ENCODE measurements around the gene ASB3.

DNA sequence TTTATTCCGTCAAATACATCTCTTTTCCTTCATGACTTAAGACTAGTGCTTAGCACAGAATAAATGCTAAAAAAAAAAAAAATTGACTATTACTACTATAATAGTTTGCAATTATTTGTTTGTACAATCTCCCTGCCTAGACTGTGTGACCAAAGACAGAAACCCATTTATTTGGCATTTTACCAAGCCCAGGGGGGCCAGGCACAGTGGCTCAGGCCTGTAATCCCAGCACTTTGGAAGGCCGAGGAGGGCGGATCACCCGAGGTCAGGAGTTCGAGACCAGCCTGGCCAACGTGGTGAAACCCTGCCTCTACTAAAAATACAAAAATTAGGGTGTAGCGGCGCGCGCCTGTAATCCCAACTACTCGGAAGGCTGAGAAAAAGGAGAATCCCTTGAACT, 1.4 kb downstream of the ASB3 start:
- TF ChIP-seq POLR2AphosphoS5 (IDR thresholded peaks at IDR 0.05) (no peak), TAF1 (IDR thresholded peaks at IDR 0.05; ENCODE audit: low read depth) (no peak), RAD21 (conservative IDR thresholded peaks at IDR 0.05) (no peak), EZH2 (IDR thresholded peaks at IDR 0.05; ENCODE audit: borderline replicate concordance, insufficient read depth, low read length, poor library complexity, severe bottlenecking) (no peak), EP300 (conservative IDR thresholded peaks at IDR 0.05; ENCODE audit: poor library complexity, severe bottlenecking) (no peak), SMC3 (conservative IDR thresholded peaks at IDR 0.05; ENCODE audit: poor library complexity) (no peak), MXI1 (conservative IDR thresholded peaks at IDR 0.05; ENCODE audit: poor library complexity, severe bottlenecking) (no peak)
- TF ChIP-seq, protein P1, sequence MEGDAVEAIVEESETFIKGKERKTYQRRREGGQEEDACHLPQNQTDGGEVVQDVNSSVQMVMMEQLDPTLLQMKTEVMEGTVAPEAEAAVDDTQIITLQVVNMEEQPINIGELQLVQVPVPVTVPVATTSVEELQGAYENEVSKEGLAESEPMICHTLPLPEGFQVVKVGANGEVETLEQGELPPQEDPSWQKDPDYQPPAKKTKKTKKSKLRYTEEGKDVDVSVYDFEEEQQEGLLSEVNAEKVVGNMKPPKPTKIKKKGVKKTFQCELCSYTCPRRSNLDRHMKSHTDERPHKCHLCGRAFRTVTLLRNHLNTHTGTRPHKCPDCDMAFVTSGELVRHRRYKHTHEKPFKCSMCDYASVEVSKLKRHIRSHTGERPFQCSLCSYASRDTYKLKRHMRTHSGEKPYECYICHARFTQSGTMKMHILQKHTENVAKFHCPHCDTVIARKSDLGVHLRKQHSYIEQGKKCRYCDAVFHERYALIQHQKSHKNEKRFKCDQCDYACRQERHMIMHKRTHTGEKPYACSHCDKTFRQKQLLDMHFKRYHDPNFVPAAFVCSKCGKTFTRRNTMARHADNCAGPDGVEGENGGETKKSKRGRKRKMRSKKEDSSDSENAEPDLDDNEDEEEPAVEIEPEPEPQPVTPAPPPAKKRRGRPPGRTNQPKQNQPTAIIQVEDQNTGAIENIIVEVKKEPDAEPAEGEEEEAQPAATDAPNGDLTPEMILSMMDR (IDR thresholded peaks at IDR 0.05; ENCODE audit: poor library complexity, severe bottlenecking), result no peak
- TF ChIP-seq, protein P2, sequence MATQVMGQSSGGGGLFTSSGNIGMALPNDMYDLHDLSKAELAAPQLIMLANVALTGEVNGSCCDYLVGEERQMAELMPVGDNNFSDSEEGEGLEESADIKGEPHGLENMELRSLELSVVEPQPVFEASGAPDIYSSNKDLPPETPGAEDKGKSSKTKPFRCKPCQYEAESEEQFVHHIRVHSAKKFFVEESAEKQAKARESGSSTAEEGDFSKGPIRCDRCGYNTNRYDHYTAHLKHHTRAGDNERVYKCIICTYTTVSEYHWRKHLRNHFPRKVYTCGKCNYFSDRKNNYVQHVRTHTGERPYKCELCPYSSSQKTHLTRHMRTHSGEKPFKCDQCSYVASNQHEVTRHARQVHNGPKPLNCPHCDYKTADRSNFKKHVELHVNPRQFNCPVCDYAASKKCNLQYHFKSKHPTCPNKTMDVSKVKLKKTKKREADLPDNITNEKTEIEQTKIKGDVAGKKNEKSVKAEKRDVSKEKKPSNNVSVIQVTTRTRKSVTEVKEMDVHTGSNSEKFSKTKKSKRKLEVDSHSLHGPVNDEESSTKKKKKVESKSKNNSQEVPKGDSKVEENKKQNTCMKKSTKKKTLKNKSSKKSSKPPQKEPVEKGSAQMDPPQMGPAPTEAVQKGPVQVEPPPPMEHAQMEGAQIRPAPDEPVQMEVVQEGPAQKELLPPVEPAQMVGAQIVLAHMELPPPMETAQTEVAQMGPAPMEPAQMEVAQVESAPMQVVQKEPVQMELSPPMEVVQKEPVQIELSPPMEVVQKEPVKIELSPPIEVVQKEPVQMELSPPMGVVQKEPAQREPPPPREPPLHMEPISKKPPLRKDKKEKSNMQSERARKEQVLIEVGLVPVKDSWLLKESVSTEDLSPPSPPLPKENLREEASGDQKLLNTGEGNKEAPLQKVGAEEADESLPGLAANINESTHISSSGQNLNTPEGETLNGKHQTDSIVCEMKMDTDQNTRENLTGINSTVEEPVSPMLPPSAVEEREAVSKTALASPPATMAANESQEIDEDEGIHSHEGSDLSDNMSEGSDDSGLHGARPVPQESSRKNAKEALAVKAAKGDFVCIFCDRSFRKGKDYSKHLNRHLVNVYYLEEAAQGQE (IDR thresholded peaks at IDR 0.05; ENCODE audit: borderline replicate concordance), result no peak

Measured in neural cell (in vitro differentiated cells).